GM18526 (cell line): ENCODE measurements around the gene PCDHGA9.
"Not testable (repeated sequence)": the region's sequence is repeated elsewhere in the genome, so short reads cannot be mapped to it uniquely, and the experiment has no call there.

ENCODE experiments used
- POLR2A ChIP-seq: IDR thresholded peaks from 3 replicates; pipeline ENCODE4 v1.6.1; 2011; ENCODE audit not compliant: insufficient read length; ENCODE audit errors: extremely low read depth

PCDHGA9 gene

GRCh38 chr5:141403387-141403786 is 809 bp downstream of the PCDHGA9 start:
- no peak for TF ChIP-seq POLR2A

GRCh38 chr5:141407790-141408505 is 5.4 kb downstream of the PCDHGA9 start, which contains the start of gene PCDHGB6:
Gene PCDHGB6, plus strand, starts transcription at chr5:141408021. Its CDS starts 182 bp downstream, at chr5:141408203.
- not testable (repeated sequence) for TF ChIP-seq POLR2A

GRCh38 chr5:141409598-141410306 is 7.2 kb downstream of the PCDHGA9 start:
- no peak for TF ChIP-seq POLR2A

- no peak for TF ChIP-seq POLR2A
Observed at GRCh38 chr5:141411575-141411974, 9.0 kb downstream of the PCDHGA9 start.

GRCh38 chr5:141412854-141413539 is 10.4 kb downstream of the PCDHGA9 start, which contains the start of gene PCDHGA10:
Gene PCDHGA10, plus strand, starts transcription at chr5:141412987. Its CDS starts 189 bp downstream, at chr5:141413176.
- TF ChIP-seq POLR2A, result no peak

- TF ChIP-seq POLR2A, result no peak
Observed at GRCh38 chr5:141413540-141414069, 11.0 kb downstream of the PCDHGA9 start.

GRCh38 chr5:141417494-141418172 is 15.1 kb downstream of the PCDHGA9 start, which contains the start of gene PCDHGB7:
Gene PCDHGB7, plus strand, starts transcription at chr5:141417677. Its CDS starts 183 bp downstream, at chr5:141417860.
- TF ChIP-seq POLR2A, result not testable (repeated sequence)

- TF ChIP-seq POLR2A, result no peak
Observed at GRCh38 chr5:141419074-141419880, 16.7 kb downstream of the PCDHGA9 start.

GRCh38 chr5:141420855-141421488 is 18.4 kb downstream of the PCDHGA9 start, which contains the start of gene PCDHGA11:
Gene PCDHGA11, plus strand, starts transcription at chr5:141421051. Its CDS starts 177 bp downstream, at chr5:141421228.
- no peak for TF ChIP-seq POLR2A

- TF ChIP-seq POLR2A, result no peak
Observed at GRCh38 chr5:141421489-141421855, 18.9 kb downstream of the PCDHGA9 start.

GRCh38 chr5:141422742-141423291 is 20.2 kb downstream of the PCDHGA9 start:
- no peak for TF ChIP-seq POLR2A

- TF ChIP-seq POLR2A, result no peak
Observed at GRCh38 chr5:141427783-141428426, 25.3 kb downstream of the PCDHGA9 start.
